HG02678 (cell line): ENCODE data around the gene RPL32.
A peak's percentile ranks its signal among the peaks of the same experiment; 100 is the strongest.
"Not testable (repeated sequence)": the region's sequence is repeated elsewhere in the genome, so short reads cannot be mapped to it uniquely, and the experiment has no call there.

Source experiments
- ATAC-seq: cut with Tn5 transposase; IDR thresholded peaks from one replicate; pipeline ENCODE4 v1.9.1; 2021; ENCODE audit warnings: mild to moderate bottlenecking, moderate library complexity; ENCODE audit not compliant: unreplicated experiment

The RPL32 gene

DNA sequence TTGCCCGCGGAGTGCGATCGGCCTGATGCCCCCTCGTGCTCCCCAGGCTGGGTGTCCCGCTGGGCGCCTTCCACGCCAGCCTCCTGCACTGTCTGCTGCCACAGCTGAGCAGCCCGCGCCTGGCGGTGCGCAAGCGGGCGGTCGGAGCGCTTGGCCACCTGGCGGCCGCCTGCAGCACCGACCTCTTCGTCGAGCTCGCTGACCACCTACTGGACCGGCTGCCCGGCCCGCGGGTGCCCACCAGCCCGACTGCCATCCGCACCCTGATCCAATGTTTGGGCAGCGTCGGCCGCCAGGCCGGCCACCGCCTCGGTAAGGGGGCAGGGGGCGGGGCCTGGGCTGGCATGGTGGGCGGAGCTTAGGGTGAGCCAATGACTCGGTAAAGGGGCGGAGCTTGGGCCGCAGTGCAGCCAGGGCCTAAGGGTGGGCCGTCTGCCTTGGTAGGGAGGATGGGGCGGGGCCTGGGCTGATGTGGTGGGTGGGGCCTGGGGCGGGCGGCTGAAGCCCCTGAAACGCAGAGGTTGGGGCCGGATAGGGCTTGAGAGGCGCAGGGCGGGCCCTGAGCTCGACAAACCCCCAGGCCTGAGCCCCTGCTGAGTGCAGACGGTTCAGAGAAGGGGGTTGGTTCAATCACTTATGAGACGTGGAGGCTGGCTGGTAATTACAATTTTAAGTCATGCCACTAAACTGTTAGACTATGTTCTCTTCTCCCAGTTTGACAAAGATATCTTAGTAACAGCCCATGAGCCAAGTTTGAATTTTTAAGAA is 31.2 kb downstream of the RPL32 start:
- peak; percentile 98 for ATAC-seq

DNA sequence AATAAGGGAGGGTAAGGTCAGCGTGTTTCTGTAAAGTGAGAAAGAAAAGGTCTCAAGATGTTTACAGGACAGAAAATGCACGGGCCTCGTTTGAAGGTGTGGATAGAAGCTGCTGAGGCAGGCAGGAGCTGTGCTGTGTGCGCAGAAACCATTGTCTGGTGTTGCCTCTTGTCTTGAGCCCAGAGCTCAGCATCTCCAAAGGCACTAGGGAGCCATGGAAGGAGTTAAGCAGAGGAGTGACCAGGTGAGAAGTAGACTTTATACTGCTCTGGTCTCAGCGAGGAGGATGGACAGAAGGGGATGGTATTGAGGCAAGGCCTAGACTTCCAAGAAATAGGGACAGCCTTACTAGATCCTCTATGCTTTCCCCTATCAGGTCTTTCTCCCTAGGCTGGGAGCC is 31.9 kb downstream of the RPL32 start:
- ATAC-seq = no peak

DNA sequence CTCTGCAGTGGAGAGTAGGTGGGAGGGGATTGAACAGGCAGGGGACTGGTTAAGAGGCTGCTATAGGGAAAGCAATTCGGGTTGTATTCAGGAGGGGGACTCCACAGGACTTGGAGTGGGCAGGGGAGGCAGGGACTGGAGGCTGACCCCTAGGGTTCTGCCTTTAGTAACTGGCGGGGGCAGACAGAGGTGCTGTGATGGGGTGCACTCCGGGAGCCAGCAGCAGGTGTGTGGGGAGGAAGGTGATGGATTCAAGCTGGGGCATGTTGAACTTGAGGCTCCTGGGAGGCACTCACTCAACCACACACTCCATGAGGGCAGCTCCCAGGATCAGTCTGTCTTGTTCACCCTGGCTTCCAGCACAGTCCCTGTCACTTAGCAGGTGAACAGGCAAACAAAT is 32.4 kb downstream of the RPL32 start:
- ATAC-seq = no peak

DNA sequence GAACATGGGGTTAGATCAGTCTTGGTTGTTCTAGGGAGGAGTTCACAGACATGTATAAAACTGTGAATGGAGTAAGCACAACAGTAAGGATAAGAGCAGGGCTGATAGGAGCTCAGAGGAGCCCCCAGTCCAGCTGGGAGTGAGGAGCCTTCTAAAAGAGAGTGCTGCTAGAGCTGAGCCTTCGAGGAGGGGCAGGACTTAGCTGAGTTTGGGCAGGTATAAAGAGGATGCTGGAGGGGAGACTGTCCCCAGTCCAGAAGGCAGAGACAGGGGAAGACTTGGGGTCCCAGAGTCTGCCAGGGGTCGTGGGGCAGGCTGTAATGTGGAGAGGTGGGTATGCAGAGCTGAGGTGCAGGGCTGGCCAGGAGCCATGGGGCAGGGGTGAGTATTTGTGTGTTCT is 32.8 kb downstream of the RPL32 start:
- ATAC-seq = no peak

DNA sequence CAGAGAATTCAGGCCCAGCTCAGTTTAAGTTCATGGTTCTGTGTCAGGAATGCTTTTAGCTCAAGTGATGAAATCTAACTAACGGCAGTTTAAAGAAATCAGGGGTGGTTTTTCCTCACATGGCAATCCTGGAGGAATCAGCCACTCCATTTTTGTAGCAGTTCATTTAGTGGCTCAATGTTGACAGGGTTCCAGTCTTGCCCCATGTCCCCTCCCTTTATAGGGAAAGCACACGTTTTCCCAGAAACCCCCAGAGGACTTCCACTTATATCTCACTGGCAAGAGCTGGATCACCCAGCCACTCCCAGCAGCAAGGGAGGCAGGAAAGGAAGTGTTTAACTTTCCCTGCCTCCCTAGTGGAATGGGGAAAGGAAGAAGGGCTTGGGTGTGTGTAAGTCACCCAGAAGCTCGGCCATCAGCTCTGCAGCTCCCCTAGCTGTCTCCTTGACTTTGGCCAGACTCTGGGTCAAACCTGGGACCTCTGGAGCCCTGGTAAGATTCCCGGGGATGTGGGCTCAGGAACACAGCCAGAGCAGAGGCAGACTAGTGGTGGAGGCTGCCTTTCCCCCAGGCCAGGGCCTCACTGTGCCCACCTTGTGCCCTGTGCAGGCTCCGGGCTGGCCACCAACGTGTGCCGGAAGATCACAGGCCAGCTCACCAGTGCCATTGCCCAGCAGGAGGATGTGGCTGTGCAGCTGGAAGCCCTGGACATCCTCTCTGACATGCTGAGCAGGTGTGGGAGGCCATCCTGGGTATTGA is 33.6 kb downstream of the RPL32 start:
- no peak for ATAC-seq

DNA sequence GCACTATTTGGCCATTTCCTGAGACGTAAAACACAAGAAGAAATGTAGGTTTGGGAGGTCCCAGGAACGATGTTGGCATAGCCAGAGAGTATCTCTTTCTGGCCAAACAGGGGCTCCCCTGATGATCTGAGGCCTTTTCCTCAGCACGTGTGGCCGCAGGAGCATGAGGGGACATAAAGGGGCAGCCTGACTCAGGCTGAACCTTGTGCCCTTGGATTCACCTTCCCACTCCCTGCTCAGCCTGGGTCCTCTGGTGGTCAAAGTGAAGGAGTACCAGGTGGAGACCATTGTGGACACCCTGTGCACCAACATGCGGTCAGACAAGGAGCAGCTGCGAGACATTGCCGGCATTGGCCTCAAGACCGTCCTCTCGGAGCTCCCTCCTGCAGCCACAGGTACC is 34.3 kb downstream of the RPL32 start:
- ATAC-seq = no peak

DNA sequence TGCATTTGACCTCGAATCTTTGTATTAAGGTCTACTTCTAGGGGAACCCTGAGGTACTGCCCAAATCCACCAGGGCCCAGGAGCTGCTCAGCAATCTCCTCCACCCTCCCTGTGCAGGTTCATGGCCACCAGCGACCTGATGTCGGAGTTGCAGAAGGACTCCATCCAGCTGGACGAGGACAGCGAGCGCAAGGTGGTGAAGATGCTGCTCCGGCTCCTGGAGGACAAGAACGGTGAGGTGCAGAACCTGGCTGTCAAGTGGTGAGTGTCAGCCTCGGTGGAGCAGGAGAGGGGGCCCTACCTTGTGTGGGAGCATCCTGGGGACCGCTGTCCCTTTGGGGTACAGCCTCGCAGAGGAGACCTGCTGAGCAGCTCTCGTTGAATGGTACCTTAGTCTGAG is 38.0 kb downstream of the RPL32 start:
- ATAC-seq = no peak

DNA sequence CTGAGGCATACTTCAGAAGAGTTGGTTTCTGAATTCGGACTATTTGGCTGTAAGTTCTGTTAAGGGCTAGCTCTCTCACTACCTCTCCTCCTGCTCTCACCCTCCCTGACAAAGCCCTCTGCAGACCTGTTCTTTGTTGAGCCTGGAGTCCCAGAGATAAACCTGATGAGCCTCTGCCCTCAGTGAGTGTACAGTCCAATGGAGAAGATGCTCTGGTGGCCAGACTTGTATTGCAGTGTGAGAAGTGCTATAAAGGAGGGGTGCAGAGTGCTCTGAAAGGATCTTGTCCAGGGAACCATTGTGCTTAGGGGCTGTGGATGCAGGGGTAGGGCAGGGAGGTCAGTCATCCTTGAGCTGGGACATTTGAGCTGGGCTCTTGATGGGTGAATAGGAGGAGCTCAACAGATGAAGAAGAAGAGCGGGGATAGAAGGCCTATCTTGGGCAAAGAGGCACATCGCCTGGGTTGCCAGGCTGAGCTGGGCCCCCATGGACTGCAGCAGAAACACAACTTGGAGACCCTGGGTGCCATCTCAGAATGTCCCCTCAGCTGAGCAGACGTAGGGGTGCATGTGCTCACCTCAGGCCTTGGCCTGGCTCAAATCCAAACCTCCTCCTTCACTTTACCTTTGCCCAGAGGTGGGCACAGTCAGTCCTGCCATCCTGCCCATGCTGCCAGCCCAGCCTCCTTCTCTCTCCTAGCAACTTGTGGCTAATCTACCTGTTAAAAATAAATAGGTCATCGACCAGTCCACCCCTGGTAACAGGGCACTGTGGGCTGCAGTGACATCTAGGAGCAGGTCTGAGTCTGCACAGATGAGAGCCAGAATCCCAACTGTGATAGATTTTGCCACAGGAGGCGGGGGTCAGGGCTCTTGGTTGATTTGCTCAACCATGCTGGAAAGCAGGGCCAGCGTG is 41.6 kb downstream of the RPL32 start:
- ATAC-seq = no peak

DNA sequence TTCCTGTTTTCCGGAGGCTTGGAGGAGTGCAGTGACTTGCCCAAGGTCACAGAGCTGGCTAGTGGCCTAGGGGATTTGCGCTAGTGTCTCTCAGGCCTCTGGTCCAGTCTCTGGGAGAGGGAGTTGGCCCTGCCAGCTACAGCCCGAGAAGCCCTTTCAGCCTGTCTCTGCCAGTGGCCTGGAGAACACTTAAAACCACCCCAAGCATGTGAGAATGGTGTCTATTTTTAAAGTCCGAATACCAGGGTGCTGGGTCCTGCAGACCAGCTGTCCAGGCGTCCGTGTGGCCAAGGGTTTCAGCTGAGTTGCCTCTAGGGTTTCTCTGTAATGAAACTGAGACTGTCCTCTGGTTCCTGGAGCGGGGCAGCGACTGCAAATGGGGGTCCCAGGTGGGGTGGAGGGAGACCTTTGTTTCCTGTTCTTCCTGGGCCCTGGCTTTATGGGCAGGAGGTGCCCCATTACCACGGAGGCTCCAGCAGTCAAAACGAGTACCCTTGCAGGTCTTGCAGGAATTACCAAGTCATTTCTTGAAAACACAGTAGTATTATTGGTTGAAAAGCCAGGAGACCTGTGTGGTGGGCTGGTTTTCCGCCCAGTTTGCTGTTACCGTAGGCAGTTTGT is 42.7 kb downstream of the RPL32 start:
- no peak for ATAC-seq

DNA sequence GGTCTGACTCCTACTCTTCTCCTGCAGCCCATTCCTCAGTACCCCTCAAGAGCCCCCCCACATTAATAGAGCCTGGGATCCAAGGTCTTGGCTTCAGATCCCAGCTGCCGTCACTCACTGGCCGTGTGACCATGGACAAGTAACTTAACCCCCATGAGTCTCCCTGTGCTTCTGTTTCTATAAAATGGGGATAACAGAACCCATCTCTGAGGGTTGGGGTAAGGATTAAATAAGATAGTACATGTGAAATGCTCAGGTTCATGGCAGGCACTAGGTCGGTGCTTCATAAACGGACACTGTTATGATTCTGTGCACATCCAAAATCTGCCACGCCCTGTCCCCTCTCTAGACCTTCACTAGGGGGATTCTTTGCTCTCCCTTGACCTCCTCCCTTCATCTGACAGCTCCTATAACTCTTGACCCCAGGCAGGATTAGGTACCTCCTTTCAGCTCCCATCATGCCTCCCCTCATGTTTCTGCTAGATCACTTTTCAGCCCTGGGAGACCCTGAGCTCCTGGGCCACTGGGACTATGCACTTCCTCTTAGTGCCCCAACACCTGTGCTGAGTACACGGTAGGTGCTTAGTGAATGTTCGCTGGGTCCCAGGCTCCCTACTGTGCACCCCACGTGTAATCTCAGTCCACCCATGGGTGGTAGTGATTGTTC is 43.3 kb downstream of the RPL32 start:
- no peak for ATAC-seq

DNA sequence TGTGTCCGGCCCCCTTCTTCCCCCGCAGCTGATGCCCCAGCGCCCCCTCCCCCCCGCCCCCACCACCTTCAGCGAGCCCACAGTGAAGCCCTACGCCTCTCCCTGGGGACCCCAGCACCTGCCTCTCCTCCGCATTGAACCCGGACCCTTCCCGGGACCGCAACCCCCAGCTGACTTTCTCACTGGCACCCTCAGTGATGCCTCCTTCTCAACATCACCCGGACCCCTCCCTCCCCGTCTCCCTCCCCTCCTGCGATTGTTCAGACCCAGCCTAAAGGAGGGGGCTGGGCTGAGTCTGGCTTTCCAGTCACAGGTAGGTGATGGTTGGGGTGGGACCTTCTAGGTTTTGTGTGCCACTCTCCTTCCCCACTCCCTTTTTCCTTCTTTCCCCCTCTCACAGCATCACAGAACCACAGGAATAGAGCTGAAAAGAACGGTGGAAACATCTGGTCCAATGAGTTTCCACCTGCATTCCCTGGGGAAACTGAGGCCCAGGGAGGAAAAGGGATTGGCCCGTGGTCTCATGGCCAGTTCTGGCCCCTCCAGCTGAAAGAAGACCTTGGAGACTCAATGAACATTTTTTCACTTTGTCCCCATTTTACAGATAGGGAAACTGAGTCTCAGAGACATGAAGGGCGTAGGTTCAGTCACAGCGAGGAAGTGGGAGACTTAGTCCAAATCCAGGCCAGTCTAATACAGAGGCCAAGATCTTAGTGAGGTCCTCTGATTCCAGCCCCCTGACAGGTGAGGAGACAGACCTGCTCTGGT is 44.1 kb downstream of the RPL32 start:
- no peak for ATAC-seq

DNA sequence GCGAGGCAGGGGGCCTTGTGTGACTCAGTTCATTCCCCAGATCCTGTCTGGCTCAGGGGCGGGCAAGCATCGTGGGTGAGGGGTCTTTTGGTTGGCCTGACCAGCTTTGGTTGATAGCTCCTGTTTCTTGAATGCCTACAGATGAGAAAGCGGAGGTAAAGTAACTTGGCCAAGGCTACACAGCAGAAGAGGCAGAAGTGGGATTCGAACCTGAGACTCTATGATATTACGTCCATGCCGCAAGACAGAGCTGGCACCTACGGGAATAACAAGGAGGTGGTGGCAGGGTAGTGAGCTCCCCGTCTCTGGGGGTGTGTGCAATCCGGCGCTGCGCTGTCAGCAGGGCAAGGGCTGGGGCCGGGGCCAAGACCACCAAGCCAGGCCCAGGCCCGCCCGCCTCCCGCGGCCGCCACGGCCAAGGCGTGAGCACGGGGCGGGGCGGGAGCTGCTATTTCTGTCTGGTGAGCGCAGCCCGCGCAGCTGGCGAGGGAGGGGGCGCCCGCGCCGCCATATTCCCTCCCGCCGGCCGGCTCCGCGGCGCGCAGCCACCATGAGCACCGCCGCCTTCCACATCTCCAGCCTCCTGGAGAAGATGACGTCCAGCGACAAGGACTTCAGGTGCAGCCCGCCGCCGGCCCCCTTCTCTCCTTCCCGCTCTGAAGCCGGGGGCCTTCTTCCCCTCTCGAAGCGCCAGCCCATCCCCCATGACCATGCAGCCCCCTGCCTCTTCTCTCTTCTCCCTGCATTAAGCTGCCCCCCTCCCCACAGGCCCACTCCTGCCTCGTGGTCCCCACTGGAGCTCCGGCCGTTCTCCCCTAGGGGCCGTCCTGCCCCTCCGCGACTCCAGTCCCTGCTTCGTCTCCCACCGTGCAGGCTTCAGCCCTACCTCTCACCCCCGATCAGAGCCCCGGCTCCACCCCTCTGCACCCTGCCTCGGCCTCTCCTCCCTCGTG is 44.9 kb downstream of the RPL32 start, which contains the start of gene CAND2:
TSS of gene CAND2 (plus strand) at position 510 of the 953 bp plus-strand sequence. CDS start at position 551, 41 bp downstream.
- ATAC-seq = peak; percentile 40

DNA sequence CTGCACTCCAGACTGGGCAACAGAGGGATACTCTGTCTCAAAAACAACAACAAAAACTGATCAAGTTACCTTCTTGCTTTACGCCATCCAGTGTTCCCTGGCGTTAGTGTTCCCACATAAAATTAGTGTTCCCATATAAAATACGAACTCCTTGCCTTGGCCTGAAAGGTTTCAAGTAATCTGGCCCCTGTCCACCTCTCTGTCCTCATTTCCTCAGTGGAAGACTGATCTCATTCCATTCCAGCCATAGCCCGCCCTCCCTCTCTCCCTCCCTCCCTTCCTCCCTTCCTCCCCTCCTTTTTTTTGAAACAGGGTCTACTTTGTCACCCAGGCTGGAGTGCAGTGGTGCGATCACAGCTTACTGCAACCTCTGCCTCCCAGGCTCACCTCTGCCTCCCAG is 47.7 kb downstream of the RPL32 start:
- no peak for ATAC-seq

DNA sequence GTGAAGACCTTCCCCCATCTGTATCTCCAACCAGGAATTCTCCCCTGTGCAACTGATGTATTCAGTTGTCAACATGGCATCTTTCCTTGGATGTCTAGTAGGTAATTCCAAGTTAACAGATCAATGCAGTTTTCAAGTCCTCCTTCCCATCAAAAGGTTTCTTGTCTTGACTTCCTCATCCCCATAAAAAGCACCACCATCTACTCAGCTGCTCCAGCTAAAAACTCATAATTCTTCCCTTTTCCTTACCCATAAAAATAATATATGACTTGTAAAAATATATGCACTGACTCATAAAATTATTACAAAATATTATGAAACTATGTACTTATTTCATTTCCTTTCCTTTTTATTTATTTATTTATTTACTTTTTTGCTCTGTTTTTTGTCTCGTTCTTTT is 49.9 kb downstream of the RPL32 start:
- ATAC-seq = no peak

DNA sequence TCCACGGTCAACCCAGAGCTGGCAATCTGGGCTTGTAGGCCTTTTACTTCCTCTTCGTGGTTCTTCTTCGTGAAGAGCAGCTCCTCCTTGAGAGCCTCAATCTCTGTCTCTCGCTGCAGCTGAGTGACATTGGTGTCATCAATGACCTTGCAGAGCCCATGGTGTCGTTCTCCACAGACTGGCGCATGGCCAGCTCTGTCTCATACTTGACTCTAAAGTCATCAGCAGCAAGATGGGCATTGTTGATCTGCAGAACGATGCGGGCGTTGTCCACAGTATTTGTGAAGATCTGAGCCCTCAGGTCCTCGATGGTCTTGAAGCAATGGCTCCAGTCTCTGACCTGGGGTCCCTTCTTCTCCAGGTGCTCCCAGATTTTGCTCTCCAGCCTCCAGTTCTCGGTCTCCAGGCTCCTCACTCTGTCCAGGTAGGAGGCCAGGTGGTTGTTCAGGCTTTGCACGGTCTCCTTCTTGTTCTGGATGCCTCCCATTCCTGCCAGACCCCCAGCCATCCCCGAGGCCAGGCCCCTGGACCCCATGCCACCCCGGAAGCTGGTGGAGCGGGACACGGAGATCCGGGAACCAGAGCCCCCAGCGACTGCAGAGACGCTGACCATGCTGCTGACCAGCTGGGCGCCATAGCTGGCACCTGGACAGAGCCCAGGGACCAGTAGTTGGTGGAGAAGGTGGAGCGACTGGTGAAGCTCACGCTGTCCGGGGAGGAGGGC is 53.2 kb downstream of the RPL32 start:
- ATAC-seq = not testable (repeated sequence)

DNA sequence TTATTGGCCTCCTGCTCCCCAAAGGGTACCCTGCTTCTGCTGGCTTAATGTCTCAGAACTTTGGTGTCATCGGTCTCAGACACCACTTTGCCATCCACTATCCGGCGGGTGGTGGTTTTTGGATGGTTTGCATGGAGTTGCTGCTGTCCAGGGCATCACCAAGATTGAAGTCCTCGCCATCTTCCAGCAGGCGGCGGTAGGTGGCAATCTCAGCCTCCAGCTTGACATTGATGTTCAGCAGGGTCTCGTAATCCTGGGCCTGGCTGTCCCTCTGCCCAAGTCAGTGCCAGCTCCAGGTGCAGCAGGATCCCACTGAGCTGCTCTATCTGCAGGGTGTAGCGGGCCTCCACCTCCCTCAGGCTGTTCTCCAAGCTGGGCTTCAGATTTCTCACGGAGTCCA is 54.0 kb downstream of the RPL32 start:
- not testable (repeated sequence) for ATAC-seq

DNA sequence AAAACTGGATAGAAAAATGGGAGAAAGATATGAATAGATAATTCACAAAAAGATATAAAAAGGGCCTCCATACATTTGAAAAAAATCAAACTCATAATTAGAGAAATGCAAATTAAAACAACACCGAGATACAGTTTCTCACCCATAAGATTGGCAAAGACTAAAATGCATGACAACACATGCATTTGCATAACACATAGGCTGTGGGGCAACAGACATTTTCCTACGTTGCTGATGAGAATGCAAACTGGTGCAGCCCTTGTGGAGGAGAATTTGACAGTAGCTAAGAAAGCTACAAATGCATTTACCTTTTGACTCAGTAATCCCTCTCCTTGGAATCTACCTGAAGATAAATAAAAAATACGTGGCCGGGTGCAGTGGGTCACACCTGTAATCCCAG is 56.3 kb downstream of the RPL32 start:
- ATAC-seq = no peak
